Osteocyte (in vitro differentiated cells): ENCODE data around the gene MEP1B. TPM values are rescaled to one million over a fixed set of nuclear protein-coding genes. Genes with fewer than 3 reads are reported as not detected.

ENCODE experiments used
- DNase-seq: peaks from one replicate; pipeline ENCODE4 v3.0.0; 2021; ENCODE audit warnings: mixed read lengths; ENCODE audit not compliant: unreplicated experiment; ENCODE audit errors: extremely low spot score
- H3K27ac Mint-ChIP-seq: one replicate; pipeline ENCODE4 v1.8.0; 2021; ENCODE audit warnings: mild to moderate bottlenecking, mixed read lengths; ENCODE audit not compliant: unreplicated experiment
- H3K27me3 Mint-ChIP-seq: one replicate; pipeline ENCODE4 v1.8.0; 2021; ENCODE audit warnings: mixed read lengths; ENCODE audit not compliant: unreplicated experiment
- H3K36me3 Mint-ChIP-seq: one replicate; pipeline ENCODE4 v1.8.0; 2021; ENCODE audit warnings: mixed read lengths; ENCODE audit not compliant: unreplicated experiment
- H3K4me1 Mint-ChIP-seq: one replicate; pipeline ENCODE4 v1.8.0; 2021; ENCODE audit warnings: mixed read lengths; ENCODE audit not compliant: unreplicated experiment
- H3K4me3 Mint-ChIP-seq: one replicate; pipeline ENCODE4 v1.8.0; 2021; ENCODE audit warnings: mild to moderate bottlenecking, moderate library complexity, mixed read lengths; ENCODE audit not compliant: unreplicated experiment
- H3K9me3 Mint-ChIP-seq: one replicate; pipeline ENCODE4 v1.8.0; 2021; ENCODE audit warnings: mixed read lengths; ENCODE audit not compliant: unreplicated experiment
- CTCF ChIP-seq: fragments of 200-600 bp; sonication (generic); IDR thresholded peaks from 2 replicates; pipeline ENCODE4 v1.5.0; 2021; ENCODE audit warnings: antibody characterized with exemption, mild to moderate bottlenecking, moderate library complexity
- total RNA-seq: library from RNA; stranded (reverse); gene quantifications from 2 replicates; pipeline ENCODE4 v1.2.1, GENCODE V29; 2021

MEP1B gene
- total RNA-seq, 1 donor from 2014 or later = not detected

DNA sequence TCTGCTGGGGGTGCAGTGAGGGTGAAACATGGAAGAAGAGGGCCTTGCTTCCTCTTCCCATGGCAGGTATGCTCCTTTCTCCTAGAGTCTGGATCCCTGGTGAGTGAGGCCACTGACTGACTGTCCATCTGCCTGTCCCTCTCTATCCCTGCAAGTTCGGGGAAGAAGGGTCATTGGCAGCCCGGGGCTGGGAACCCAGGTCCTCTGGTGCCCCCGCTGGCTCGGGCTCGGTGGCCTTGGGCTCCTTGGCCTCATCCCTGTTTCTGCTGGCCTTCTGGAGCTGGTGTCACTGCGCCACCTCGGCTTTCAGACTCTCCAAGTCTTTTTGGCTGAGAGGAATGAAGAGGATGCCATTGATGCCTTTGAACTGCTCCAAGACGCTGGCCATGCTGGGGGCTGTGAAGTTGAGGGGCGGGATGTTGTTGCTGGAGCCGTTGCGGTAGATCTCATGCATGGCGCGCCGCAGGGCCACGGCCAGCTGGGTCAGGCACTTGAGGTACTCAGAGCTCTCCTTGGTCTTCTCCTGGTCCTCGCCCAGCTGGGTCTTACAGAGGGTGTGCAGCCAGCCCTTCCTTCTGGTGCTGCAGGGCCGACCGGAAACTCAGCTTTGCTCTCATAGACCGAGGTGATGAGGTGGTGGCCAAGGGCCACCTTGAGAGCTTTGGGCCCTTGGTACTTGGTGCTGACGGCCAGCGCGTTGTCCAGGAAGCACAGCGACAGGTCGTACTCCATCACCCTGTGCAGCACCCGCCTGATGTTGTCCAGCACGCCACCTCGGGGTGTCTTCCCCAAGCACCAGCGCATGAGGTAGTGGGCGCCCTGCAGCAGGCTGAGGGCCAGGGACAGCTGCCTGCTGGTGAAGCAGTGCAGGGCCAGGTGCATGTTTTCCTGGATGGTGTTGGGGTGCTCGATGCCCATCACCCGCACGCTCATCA lies 6.3 kb downstream of the MEP1B start:
- no peaks in the 10 kb centered on the region for H3K4me1 Mint-ChIP-seq
- no peak overlapping the region for H3K4me3 Mint-ChIP-seq

GRCh38 chr18:32200766-32201165 lies 10.9 kb downstream of the MEP1B start:
- no peaks in the 10 kb centered on the region for H3K4me1 Mint-ChIP-seq
- H3K4me3 Mint-ChIP-seq = no peak overlapping the region
- H3K9me3 Mint-ChIP-seq = no peaks in the 10 kb centered on the region
- H3K36me3 Mint-ChIP-seq = no peaks in the 10 kb centered on the region
- H3K27me3 Mint-ChIP-seq = no peaks in the 10 kb centered on the region
- no peak for TF ChIP-seq CTCF
- DNase-seq = no peak
- H3K27ac Mint-ChIP-seq = no peak overlapping the region

More for the DNA sequence above, 6.3 kb downstream of the MEP1B start:
- H3K36me3 Mint-ChIP-seq = no peaks in the 10 kb centered on the region
- H3K9me3 Mint-ChIP-seq = no peaks in the 10 kb centered on the region
- H3K27ac Mint-ChIP-seq = no peak overlapping the region
- no peak for DNase-seq
- peaks cover 3% of the 10 kb centered on the region for H3K27me3 Mint-ChIP-seq
- TF ChIP-seq CTCF = no peak

- no peaks in the 10 kb centered on the region for H3K36me3 Mint-ChIP-seq
- no peak for DNase-seq
- no peak for TF ChIP-seq CTCF
- H3K4me3 Mint-ChIP-seq = no peak overlapping the region
- H3K4me1 Mint-ChIP-seq = no peaks in the 10 kb centered on the region
- no peaks in the 10 kb centered on the region for H3K27me3 Mint-ChIP-seq
- no peak overlapping the region for H3K27ac Mint-ChIP-seq
- H3K9me3 Mint-ChIP-seq = no peaks in the 10 kb centered on the region
Measured at GRCh38 chr18:32201948-32202672, 12.3 kb downstream of the MEP1B start.

- DNase-seq = no peak
- no peaks in the 10 kb centered on the region for H3K36me3 Mint-ChIP-seq
- no peaks in the 10 kb centered on the region for H3K27me3 Mint-ChIP-seq
Measured at GRCh38 chr18:32208023-32208422, 18.2 kb downstream of the MEP1B start.

More at GRCh38 chr18:32208023-32208422, 18.2 kb downstream of the MEP1B start:
- no peaks in the 10 kb centered on the region for H3K9me3 Mint-ChIP-seq
- no peak for TF ChIP-seq CTCF
- H3K27ac Mint-ChIP-seq = no peak overlapping the region
- no peak overlapping the region for H3K4me3 Mint-ChIP-seq
- H3K4me1 Mint-ChIP-seq = no peaks in the 10 kb centered on the region
